Peyer's patch (tissue), 4 donors: Measurements from ENCODE around the gene CTDSPL.

Experiments
- POLR2A ChIP-seq, 2 donors: fragments of 450-650 bp; IDR thresholded peaks; one replicate each; pipeline ENCODE4 v1.5.1; 2017; ENCODE audit warnings: antibody characterized with exemption in 2 of 2, mild to moderate bottlenecking in 2 of 2, moderate library complexity in 2 of 2
- TF ChIP-seq, protein P1 (sequence below), 6 experiments: fragments of 450-650 bp in 4 of 6; fragments of 200-600 bp in 2 of 6; sonication (generic) in 1 of 6; IDR thresholded peaks; one replicate each; pipeline ENCODE4 v1.5.1; 2017 to 2019; ENCODE audit warnings: antibody characterized with exemption in 6 of 6, mild to moderate bottlenecking in 3 of 6, moderate library complexity in 1 of 6

DNA sequence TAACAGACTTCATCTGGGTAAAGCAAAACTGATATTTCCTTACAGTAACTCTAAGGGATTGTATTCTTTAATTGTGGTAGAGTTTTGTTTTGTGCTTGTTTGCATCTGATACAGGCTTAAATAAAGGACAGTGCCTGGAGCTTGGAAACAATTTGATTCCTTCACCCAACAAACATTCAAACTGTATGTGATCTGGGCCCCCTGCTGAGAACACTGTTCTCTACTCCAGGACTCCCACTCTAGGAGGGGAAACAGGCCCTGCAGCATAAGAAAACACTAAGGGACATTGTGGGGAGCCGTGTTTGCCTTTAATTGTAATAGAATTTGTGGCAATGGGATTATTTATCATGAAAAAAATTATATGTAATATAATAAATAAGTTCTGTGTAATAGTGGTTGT, 56.9 kb downstream of the CTDSPL start:
- TF ChIP-seq, protein P1, sequence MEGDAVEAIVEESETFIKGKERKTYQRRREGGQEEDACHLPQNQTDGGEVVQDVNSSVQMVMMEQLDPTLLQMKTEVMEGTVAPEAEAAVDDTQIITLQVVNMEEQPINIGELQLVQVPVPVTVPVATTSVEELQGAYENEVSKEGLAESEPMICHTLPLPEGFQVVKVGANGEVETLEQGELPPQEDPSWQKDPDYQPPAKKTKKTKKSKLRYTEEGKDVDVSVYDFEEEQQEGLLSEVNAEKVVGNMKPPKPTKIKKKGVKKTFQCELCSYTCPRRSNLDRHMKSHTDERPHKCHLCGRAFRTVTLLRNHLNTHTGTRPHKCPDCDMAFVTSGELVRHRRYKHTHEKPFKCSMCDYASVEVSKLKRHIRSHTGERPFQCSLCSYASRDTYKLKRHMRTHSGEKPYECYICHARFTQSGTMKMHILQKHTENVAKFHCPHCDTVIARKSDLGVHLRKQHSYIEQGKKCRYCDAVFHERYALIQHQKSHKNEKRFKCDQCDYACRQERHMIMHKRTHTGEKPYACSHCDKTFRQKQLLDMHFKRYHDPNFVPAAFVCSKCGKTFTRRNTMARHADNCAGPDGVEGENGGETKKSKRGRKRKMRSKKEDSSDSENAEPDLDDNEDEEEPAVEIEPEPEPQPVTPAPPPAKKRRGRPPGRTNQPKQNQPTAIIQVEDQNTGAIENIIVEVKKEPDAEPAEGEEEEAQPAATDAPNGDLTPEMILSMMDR (IDR thresholded peaks at IDR 0.05), result no peak
- no peak for TF ChIP-seq POLR2A (IDR thresholded peaks at IDR 0.05)
